SKM-1 (cell line): ENCODE data around the gene POLDIP2.

Source experiments
- DNase-seq: peaks from one replicate; lab custom pipeline; 2025; ENCODE audit not compliant: unreplicated experiment; lab: John Stamatoyannopoulos, UW

Gene POLDIP2

DNA sequence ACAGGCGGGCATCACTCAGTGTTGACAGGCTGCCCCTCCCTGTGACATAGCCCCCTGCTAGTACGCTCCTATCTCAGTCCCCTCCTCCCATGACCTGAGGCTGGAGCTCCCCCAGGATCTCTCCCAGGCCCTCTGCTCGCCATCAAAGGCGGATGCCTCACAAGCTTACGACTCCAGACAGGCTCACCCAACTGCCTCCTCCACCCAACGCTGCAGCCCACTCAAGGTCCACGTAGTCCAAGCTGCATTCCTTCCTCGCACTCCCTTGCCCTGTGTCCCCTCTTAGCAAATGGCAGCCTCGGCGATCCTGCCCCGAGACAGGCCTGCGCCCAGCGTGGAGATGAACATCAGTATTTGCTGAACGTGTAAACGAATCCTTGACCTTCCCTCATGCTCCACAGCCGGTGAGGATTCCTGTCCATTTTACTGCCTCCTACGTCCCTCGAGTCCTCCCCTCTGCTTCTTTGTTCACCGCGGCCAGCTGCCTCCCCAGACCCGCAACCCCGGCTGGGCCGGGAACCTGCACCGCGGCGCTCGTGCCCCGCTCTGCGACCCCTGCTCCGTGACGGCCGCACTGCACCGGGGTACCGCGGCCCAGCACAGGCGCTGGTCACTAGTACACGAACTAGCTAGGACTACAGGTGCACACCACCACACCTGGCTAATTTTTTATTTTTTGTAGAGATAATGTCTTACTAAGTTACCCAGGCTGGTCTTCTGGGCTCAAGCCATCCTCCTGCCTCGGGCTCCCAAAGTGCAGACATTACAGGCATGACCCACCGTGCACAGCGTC, 39.2 kb downstream of the POLDIP2 start:
- no peak for DNase-seq

DNA sequence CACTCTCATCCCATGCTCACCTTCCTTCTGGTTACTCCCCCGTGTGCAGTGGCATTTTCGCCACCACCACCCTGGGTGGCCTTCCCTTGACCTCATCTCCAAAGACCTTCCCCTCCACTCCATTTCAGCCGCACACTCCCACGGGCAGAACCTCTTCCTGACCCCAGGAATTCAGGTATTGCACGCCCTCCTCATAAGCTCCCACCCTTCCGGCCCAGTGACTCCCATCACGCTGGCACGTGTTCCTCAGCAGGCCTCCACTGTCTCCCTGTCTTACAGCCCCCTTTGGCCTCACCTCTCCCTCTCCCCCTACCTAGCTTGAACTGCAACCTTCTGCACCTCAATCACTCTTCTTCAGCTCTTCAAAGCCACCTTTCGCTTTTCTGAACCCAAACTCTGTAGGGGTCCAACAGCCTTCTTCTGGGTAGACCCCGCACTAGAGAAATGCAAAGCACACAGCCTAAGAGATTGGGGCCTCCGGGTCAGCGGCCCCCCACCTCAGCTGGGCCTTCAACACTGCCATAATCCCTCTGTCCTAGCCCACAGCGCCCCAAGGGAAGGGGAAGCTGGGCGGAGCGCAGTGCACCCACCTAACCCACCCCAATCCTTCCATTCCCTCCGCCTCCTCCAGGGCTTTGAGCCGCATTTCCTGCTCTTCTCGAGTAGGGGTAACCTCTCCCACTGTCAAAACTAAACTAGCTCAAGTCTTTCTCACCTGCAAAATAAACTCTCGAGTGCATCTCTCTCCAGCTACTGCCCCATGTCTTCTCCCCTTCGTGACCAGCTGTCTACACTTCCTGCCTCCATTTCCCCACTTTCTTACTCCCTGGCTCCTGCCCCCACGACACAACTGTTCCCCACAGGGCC, 40.0 kb downstream of the POLDIP2 start:
- no peak for DNase-seq

DNA sequence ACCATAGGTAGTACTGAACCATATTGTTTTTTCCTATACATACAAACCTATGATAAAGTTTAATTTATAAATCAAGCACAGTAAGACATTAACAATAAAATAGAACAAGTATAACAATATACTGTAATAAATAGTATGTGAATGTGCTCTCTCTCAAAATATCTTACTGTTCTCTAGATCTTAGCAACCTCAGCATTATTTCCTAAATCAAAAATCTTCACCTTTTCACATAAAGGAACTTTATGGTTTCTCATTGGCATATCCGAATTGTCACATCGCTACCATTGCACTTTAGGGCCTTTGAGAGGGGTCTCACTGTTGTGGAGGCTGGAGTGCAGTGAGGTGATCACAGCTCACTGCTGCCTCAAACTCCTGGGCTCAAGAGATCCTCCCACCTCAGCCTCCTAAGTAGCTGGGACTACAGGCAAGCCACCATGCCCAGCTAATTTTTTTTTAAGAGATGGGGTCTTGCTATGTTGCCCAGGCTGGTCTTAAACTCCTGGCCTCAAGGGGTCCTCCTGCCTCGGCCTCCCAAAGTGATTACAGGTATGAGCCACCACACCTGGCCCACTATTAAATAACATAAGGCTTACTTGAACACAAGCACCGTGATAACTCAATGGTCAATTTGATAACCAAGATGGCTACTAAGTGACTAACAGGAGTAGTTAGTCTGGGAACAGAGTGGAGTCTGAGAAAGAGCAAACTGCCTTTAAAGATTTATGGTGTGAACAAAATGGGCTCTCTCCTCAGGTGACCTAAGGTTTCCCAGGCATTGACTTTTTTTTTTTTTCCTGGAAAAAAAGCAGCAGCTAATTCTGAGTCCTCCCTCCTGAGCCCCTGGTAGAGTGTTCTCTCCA, 41.3 kb downstream of the POLDIP2 start:
- DNase-seq: no peak

DNA sequence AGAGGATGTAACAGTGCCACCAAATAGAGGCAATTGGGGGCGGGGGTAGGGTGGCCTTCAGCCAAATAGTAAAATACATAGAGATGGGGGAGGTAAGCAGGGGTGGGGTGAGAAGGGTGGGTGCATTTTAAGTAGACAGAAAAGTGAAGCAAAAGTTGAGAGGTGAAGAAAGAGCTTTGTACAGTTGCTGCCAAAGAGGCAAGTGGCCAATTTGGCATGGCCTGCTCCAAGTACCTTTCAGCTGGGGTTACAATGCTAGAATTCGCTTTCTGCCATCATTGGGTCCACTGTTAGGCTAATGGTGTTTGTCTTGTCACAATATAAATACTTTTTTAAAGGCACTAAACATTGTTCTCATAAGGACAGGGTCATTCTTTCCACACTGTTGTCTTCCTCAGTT, 43.5 kb downstream of the POLDIP2 start:
- DNase-seq: no peak

DNA sequence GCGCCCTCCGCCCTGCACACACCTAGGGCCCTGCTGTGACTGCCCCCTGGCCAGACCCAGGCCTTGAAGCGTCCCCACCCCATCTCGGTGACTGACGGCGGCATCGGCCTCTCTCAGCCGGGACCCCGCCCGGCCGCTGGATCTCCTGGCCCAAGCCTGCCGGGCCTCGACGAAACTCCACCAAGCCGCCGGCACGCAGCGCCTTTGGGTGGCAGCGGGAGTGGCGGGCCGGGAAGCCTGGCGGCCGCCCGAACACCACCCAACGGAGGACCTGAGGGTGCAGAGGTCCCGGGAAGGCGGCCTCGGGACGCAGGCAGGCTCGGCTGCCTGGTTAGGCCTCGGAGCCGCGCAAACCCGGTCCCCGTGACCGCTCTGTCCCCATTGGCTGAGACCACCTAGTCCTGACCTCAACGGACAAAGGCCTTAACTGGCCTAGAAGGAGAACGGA, 50.3 kb downstream of the POLDIP2 start:
- DNase-seq: no peak

DNA sequence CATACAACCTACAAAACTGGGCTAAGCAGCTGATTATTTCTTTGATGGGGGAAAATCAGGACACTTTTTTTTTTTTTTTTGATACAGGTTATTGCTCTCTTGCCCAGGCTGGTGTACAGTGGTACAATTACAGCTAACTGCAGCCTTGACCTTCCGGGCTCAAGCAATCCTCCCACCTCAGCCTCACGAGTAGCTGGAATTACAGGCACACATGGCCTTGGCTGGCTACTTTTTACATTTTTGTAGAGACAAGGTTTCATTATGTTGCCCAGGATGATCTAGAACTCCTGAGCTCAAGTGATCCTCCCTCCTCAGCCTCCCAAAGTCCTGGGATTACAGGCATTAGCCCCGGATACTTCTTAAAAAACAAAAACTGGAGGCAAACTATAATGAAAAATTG, 58.9 kb downstream of the POLDIP2 start:
- no peak for DNase-seq
